Activated T-cell treated with anti-CD3 and anti-CD28 coated beads, Interleukin-2, amount 50 U/mL, for 24 hours (primary cell): ENCODE results near the gene UST.

ENCODE experiments used
- DNase-seq: peaks from one replicate; pipeline ENCODE4 v3.0.0-alpha.2; 2020
- H3K27ac Mint-ChIP-seq: 2 replicates; pipeline ENCODE4 v1.8.0; 2020; ENCODE audit warnings: mild to moderate bottlenecking, mixed read lengths
- H3K27me3 Mint-ChIP-seq: 2 replicates; pipeline ENCODE4 v1.8.0; 2020; ENCODE audit warnings: mixed read lengths
- H3K36me3 Mint-ChIP-seq: 2 replicates; pipeline ENCODE4 v1.8.0; 2020; ENCODE audit warnings: low read depth, mixed read lengths
- H3K4me1 Mint-ChIP-seq: 2 replicates; pipeline ENCODE4 v1.8.0; 2020; ENCODE audit warnings: low read depth, mixed read lengths
- H3K4me3 Mint-ChIP-seq: 2 replicates; pipeline ENCODE4 v1.8.0; 2020; ENCODE audit warnings: mild to moderate bottlenecking, moderate library complexity, mixed read lengths
- H3K9me3 Mint-ChIP-seq: 2 replicates; pipeline ENCODE4 v1.8.0; 2020; ENCODE audit warnings: mixed read lengths

UST gene

DNA sequence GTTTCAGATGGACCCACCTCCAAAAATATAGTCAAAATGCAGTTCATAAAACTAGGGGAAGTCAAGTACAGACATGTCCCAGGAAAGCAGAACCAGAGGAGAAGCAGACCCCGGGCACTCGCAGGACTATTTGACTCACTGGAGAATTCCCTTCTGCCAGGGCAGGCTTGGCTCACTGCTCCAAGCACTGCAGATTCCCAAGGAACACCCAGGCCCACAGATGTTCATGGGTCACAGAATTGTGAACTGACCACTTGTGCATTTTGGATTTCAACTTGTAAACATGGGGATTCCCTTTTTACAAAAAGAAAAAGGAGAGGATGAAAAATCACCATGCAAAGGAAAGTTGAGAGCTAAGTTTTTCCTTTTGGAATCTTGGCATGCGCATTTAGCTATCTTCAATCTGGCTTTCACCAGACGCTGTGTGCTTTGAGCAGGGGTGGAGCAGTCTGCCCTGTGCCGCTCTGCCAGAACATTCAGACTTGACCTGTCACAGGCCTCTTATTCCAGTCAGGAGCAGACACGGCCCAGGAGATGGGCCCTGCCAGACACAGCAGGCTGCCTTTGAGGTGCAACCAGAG, 333.2 kb downstream of the UST start:
- Mint-ChIP-seq H3K36me3 (no peaks in the 10 kb centered on the region), H3K27ac (no peak overlapping the region), H3K4me1 (peaks cover 78% of the 10 kb centered on the region), H3K4me3 (no peak overlapping the region), H3K9me3 (no peaks in the 10 kb centered on the region), H3K27me3 (no peaks in the 10 kb centered on the region)
- DNase-seq: no peak

- no peaks in the 10 kb centered on the region for H3K27me3 Mint-ChIP-seq
- peaks cover 78% of the 10 kb centered on the region for H3K4me1 Mint-ChIP-seq
- H3K27ac Mint-ChIP-seq: no peak overlapping the region
- no peak overlapping the region for H3K4me3 Mint-ChIP-seq
- no peaks in the 10 kb centered on the region for H3K9me3 Mint-ChIP-seq
- no peaks in the 10 kb centered on the region for H3K36me3 Mint-ChIP-seq
- no peak for DNase-seq
These were observed 333.7 kb downstream of the UST start for GRCh38 chr6:149080511-149080910.

GRCh38 chr6:149081281-149081680, 334.5 kb downstream of the UST start:
- no peak overlapping the region for H3K4me3 Mint-ChIP-seq
- H3K27me3 Mint-ChIP-seq: no peaks in the 10 kb centered on the region
- H3K9me3 Mint-ChIP-seq: no peaks in the 10 kb centered on the region
- peaks cover 78% of the 10 kb centered on the region for H3K4me1 Mint-ChIP-seq
- H3K36me3 Mint-ChIP-seq: no peaks in the 10 kb centered on the region
- no peak for DNase-seq
- H3K27ac Mint-ChIP-seq: no peak overlapping the region

GRCh38 chr6:149082320-149082719, 335.5 kb downstream of the UST start:
- peaks cover 69% of the 10 kb centered on the region for H3K4me1 Mint-ChIP-seq
- H3K9me3 Mint-ChIP-seq: no peaks in the 10 kb centered on the region
- H3K4me3 Mint-ChIP-seq: no peak overlapping the region
- no peaks in the 10 kb centered on the region for H3K36me3 Mint-ChIP-seq
- H3K27ac Mint-ChIP-seq: peak overlapping the region; percentile 47
- peak; percentile 84 for DNase-seq
- no peaks in the 10 kb centered on the region for H3K27me3 Mint-ChIP-seq

DNA sequence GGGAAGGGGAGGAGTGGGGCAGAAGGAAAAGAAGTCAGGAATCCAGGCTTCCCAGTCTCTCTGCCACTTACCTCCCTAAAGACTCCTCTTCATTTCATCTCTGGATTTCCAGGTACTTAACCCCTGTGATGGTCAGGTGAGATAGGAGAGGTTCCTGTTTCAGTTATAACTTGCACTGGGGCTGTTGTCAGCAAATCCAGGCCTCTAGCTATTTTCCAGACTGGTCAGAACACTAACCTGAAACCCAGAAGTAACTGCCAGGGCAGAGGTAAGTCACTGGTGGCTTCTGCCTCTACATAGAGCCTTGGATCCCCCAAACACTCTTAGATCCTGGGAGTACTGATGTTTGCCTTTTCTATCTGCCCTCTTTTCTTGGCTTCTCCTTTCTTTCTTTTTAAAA, 337.2 kb downstream of the UST start:
- Mint-ChIP-seq H3K9me3 (no peaks in the 10 kb centered on the region), H3K36me3 (no peaks in the 10 kb centered on the region), H3K27ac (peak overlapping the region; percentile 88), H3K27me3 (no peaks in the 10 kb centered on the region), H3K4me1 (peaks cover 63% of the 10 kb centered on the region), H3K4me3 (peak overlapping the region; percentile 41)
- no peak for DNase-seq

DNA sequence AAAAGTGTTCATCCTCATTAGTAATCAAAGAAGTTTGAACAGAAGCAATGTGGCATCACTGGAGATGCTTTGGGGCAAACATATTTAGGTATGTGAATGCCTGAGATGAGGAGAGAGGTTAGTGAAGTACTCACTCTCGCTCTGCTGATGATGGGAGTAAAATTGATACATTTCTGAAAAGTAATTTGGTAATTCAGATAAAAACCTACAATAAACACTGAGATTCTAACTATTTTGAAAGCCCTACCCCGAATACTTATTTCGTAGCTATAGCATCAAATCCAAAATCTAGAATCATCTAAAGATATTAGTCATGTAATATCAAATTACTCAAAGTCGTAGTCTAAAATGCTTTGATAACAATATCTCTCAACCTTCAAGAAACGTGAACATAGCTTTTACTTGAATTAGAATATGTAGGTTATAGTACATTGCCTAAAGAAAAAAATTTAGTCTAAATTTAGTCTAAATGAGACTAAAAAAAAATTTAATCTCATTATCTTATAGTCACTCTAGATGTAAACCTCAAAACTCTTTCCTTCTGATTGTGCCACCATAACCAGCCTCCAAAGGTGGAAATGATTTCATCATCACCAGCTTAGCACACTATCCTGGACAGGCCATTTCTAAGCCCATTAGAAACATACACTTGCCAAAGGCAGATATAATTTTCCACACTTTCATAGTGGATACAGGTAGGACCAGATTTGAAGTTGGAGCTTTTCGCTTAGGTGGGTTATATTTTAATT, 338.2 kb downstream of the UST start:
- DNase-seq: no peak
- Mint-ChIP-seq H3K36me3 (no peaks in the 10 kb centered on the region), H3K9me3 (no peaks in the 10 kb centered on the region), H3K4me1 (peaks cover 56% of the 10 kb centered on the region), H3K27me3 (no peaks in the 10 kb centered on the region), H3K4me3 (no peak overlapping the region), H3K27ac (peak overlapping the region; percentile 88)

GRCh38 chr6:149085557-149085938, 338.7 kb downstream of the UST start:
- peaks cover 55% of the 10 kb centered on the region for H3K4me1 Mint-ChIP-seq

DNA sequence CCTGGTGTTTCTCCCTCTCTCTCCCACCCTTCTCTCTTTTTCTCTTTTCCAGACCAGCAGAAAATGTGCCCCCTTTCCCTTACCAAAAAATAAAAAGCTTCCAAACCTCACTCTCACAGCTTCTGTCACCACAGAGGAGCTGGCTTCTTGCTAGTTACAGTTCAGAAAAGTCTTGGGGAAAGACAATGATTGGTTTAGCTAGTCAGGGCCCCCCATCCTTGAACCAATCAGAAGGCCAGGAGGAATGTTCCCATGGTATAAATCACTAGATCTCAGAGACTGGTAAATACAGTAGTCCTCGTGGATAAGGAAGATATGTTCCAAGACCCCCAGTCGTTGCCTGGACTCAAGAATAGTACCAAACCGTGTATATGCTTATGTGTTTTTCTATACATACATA, 339.5 kb downstream of the UST start:
- Mint-ChIP-seq H3K4me3 (no peak overlapping the region), H3K27ac (no peak overlapping the region), H3K36me3 (no peaks in the 10 kb centered on the region), H3K4me1 (peaks cover 54% of the 10 kb centered on the region), H3K27me3 (no peaks in the 10 kb centered on the region), H3K9me3 (no peaks in the 10 kb centered on the region)
- DNase-seq: no peak

More at GRCh38 chr6:149085557-149085938, 338.7 kb downstream of the UST start:
- Mint-ChIP-seq H3K9me3 (no peaks in the 10 kb centered on the region), H3K36me3 (no peaks in the 10 kb centered on the region), H3K27me3 (no peaks in the 10 kb centered on the region), H3K27ac (peak overlapping the region; percentile 88), H3K4me3 (no peak overlapping the region)
- DNase-seq: no peak

DNA sequence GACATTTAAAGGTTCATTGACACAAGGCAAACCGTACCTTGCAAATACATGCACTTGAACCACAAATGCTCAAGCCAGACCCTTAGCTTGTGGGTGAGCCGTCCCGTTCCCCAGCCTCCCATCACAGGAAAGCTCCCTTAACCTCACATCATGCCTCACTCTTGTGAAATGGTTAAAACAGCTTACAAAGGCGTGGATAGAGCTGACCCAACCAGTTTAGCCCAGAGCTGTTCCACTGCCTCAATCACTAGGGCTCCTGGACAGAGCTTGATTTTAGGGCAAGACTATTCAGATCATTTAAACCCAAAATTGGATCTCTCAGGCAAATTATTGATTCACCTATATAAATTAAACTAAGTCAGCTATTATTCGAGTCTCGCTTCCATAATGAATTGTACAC, 341.1 kb downstream of the UST start:
- Mint-ChIP-seq H3K27ac (no peak overlapping the region), H3K4me3 (no peak overlapping the region), H3K36me3 (no peaks in the 10 kb centered on the region), H3K27me3 (no peaks in the 10 kb centered on the region), H3K9me3 (no peaks in the 10 kb centered on the region), H3K4me1 (peaks cover 45% of the 10 kb centered on the region)
- DNase-seq: no peak

GRCh38 chr6:149088361-149088760, 341.5 kb downstream of the UST start:
- Mint-ChIP-seq H3K27ac (no peak overlapping the region), H3K36me3 (no peaks in the 10 kb centered on the region), H3K9me3 (no peaks in the 10 kb centered on the region), H3K27me3 (no peaks in the 10 kb centered on the region), H3K4me3 (no peak overlapping the region), H3K4me1 (peaks cover 45% of the 10 kb centered on the region)
- no peak for DNase-seq

DNA sequence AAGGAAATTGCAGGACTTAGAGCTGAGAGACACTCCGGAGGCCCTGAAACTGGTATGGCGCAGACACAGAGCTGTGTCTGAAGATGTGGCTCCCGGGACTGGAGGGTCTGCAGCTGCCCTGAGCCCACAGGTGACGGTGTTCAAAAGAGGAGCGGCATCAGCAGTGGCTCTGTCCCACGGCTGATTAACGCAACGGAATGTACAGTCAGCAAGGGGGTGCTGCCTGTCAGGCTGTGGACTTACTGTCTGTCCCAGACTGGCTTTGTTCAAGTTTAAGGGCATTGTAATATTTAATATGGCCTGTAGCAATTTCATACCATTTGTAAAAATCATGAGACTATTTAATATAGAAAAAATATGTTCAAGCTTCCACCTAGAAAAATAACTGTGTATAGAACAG, 342.7 kb downstream of the UST start:
- no peak overlapping the region for H3K27ac Mint-ChIP-seq
- H3K4me1 Mint-ChIP-seq: peaks cover 45% of the 10 kb centered on the region
- no peak for DNase-seq
- H3K9me3 Mint-ChIP-seq: no peaks in the 10 kb centered on the region
- no peak overlapping the region for H3K4me3 Mint-ChIP-seq
- H3K27me3 Mint-ChIP-seq: no peaks in the 10 kb centered on the region
- no peaks in the 10 kb centered on the region for H3K36me3 Mint-ChIP-seq

DNA sequence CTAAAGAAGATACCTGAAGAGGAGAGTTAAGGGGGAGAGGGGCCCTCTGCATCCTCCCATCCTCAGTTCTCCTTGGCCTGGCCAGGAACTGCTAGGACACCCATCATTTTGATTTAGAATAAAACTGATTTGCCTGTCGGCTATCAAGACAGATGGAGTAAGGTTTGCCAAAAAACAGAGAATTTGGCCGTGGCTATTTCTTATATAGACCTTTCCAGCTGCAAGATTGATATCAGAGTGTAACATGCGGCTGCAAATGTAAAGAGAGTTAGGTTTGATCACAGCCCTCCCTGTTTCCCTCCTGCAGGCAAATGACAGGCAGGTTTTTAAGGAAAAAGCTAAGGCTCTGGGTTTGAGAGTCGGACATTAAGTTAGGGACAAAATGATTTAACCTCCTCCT, 344.1 kb downstream of the UST start:
- Mint-ChIP-seq H3K4me1 (peaks cover 45% of the 10 kb centered on the region), H3K36me3 (no peaks in the 10 kb centered on the region), H3K4me3 (no peak overlapping the region), H3K27ac (peak overlapping the region; percentile 7), H3K27me3 (no peaks in the 10 kb centered on the region), H3K9me3 (no peaks in the 10 kb centered on the region)
- no peak for DNase-seq

DNA sequence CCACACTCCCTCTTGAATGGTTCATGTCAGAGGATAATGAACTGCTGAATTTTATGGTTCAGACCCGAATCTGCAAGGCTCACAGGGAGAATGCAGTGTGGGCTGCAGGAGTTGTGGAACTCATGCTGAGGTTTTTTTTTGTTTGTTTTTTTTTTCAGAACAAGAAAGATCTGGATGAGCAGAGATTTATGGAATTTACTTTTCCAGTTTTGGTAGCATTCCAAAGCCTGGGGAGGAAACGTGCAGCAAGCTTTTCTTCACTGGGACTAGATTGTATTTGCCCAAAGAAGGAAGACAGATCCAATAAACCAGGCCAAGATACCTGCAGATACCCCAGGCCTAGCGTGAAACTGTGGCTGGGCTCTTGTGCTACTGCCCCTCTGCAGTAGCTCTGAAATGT, 346.8 kb downstream of the UST start:
- Mint-ChIP-seq H3K9me3 (peaks cover 12% of the 10 kb centered on the region), H3K4me1 (peaks cover 58% of the 10 kb centered on the region), H3K4me3 (no peak overlapping the region), H3K36me3 (peaks cover 13% of the 10 kb centered on the region), H3K27me3 (no peaks in the 10 kb centered on the region), H3K27ac (peak overlapping the region; percentile 94)
- DNase-seq: no peak

DNA sequence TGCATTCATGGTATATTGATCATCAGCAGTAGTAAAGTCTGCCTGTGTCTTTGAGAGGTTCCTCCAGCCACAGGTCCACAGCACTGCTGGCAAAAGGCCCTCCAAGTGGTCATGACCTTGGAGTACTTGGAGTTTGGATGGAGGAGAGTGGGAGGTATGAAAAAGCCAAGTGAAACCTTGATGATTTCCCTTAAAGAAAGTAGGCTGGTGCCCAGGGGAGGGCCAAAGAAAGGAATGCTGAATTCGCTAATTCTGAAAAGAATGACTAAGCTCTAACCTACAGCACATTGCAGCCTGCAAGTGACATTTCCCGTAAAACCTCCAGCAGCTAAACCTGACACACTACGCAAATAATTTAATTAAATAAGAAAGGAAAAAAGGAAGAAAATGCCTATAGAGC, 347.3 kb downstream of the UST start:
- peaks cover 58% of the 10 kb centered on the region for H3K4me1 Mint-ChIP-seq

GRCh38 chr6:149094934-149095351, 348.1 kb downstream of the UST start:
- peaks cover 15% of the 10 kb centered on the region for H3K36me3 Mint-ChIP-seq
- peaks cover 20% of the 10 kb centered on the region for H3K9me3 Mint-ChIP-seq
- H3K27ac Mint-ChIP-seq: peak overlapping the region; percentile 94
- DNase-seq: no peak
- H3K4me1 Mint-ChIP-seq: peaks cover 58% of the 10 kb centered on the region
- peak overlapping the region; percentile 67 for H3K4me3 Mint-ChIP-seq
- no peaks in the 10 kb centered on the region for H3K27me3 Mint-ChIP-seq

More for the DNA sequence above, 347.3 kb downstream of the UST start:
- Mint-ChIP-seq H3K27me3 (no peaks in the 10 kb centered on the region), H3K4me3 (peak overlapping the region; percentile 67), H3K36me3 (peaks cover 14% of the 10 kb centered on the region), H3K9me3 (peaks cover 15% of the 10 kb centered on the region), H3K27ac (peak overlapping the region; percentile 94)
- peak; percentile 52 for DNase-seq
